CD4-positive, alpha-beta T cell treated with Interleukin-15 for 1 hour (primary cell): ENCODE results near the gene GAS7.

Source experiments
- DNase-seq: peaks from one replicate; pipeline ENCODE4 v3.0.0-alpha.2; 2020

The GAS7 gene

DNA sequence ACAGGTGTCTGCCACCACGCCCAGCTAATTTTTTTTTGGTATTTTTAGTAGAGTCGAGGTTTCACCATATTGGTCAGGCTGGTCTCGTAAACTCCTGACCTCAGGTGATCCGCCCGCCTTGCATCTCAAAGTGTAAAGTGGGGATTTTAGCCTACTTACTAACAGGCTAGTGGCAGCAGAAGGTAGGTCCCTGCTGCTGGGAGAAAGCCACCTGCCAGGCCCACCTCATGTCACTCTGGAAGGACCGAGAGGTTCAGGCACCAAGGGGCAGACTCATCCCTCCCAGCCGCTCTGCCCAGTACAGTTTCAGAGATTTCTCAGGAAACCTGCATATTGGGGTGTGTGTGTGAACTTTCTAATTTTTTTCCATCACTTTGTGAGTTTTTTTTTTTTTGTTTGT lies 291.3 kb downstream of the GAS7 start:
- DNase-seq = no peak

GRCh38 chr17:9906616-9907015 lies 291.8 kb downstream of the GAS7 start:
- no peak for DNase-seq

- DNase-seq = no peak
Measured at GRCh38 chr17:9905902-9906301, 292.5 kb downstream of the GAS7 start.

GRCh38 chr17:9905078-9905415 lies 293.4 kb downstream of the GAS7 start, which contains the start of gene RCVRN:
RCVRN (minus strand) TSS chr17:9905271; CDS start chr17:9905180, 91 bp downstream.
- DNase-seq = no peak

GRCh38 chr17:9904277-9905077 lies 293.9 kb downstream of the GAS7 start:
- no peak for DNase-seq

DNA sequence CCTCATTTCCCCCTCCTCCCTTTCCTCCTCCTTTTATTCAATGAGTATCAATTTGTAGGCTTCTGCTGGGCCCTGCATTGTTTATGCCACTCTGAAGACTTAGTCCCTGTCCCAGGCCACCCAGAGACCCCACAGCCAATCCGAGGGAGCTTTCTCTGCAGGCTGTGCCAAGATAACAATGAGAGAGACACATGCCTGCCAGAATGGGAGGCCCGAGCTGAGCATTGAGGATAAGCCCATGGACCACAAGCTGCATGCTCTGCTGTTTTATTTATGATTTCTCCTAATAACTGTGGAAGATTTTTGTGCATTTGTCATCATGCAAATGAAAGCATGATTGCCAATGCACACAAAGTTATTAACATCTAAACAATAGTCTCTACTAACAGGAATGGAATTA lies 296.3 kb downstream of the GAS7 start:
- DNase-seq = no peak

GRCh38 chr17:9900784-9901183 lies 297.6 kb downstream of the GAS7 start:
- no peak for DNase-seq

DNA sequence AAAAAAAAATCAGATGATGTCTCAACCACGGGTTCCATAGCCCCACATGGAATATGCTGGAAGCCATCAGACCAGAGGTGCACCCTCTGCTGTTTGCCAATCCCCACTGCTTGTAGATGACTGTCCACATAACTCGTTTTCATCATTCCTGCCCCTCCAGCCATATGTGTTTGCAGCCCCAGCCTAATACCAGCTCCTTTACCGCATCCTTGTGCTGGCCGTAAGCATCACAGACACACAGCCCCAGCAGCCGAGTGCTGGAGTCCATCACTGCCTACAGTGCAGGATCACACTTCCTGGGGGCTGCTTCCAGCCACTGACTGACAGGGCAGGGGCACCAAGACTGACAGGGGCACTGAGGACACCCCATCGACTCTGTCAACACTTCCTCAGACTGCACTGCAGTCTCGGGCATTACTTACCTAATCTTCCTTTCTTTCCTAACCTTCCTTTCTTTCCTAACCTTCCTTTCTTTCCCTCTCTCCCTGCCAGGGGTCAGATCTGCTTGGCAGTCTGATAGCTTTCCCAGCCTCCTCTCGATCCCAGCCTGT lies 298.3 kb downstream of the GAS7 start:
- no peak for DNase-seq

DNA sequence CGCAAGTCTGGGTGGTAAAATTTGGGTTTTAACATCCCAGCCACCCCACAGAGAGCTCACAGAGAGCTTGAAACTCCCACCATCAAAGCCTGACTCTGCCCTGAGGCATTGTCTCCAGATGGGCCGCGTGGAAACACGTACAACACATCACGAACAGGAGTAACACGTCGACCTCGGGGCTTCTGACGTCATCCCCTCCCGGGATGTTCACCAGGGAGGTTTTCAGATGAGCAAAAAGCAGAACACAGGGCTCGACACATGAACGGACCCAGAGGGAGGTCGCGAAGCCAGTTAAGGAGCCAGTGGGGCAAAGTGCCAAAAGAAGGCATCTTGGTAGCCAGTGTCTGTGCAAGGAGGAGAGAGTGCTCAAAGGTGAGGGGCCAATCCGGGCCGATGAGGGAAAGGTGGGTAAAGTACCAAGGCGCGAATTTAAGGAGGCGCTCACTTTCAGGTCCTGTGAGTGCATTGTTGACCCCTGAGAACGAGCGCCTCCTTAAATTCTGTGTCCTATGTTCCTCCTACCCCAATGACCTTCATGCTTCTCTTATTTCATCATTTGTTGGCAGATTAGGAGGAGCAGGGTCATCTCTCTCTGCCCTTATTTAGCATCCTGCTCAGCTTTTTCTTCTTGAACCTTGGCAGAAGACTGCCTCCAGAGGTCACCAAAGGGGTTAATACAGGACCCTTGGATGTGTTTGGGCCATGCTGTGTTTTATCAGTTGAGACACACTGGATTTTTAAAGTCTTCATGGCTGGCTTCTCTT lies 298.9 kb downstream of the GAS7 start:
- no peak for DNase-seq

DNA sequence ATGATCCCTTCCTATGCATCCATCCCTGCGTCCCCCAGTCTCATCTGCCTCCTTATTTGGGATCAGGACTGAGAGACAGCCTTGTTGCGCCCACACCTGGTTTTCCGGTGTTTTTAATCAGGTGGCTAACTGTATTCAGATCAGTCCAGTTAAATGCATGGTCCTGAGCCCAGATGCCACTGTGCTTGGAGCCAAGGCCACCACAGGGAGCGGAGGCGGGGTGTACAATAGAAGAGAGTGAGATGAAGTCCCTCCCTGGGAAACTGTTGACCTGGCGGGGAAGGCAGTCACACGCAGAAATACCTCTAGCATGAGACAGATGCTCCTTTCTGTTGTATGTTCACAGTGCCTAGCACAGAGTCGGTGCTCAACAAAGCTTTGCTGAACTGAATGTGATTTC lies 299.6 kb downstream of the GAS7 start:
- no peak for DNase-seq

DNA sequence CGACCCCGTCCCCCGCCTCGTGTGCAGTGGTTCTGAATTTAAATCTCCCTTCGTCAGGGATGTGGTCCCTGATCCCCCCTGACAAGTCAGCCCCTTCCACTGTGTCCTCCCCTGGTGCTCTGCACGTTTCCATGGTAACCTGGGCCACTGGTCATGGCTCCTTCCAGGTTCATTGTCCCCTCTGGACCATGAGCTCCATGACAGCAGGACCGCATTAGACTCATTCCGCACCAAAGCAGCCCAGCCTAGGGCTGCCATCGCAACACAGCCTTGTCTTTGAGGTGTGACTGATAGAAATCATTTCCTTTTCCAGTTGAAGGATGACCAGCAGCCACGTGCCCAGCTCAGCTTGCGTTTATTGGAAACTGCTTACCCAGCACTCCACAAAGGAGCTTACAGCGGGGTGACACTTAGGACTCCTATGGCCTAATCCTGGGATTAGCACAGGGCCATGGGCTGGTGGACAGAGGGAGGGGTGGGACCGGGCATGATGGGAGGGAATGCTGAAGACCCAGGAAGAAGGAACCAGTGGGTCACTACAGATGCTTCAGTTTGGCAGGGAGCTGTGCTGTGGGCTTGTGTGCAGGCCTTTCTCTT lies 300.9 kb downstream of the GAS7 start:
- DNase-seq = no peak

- no peak for DNase-seq
Measured at GRCh38 chr17:9895923-9896322, 302.5 kb downstream of the GAS7 start.

DNA sequence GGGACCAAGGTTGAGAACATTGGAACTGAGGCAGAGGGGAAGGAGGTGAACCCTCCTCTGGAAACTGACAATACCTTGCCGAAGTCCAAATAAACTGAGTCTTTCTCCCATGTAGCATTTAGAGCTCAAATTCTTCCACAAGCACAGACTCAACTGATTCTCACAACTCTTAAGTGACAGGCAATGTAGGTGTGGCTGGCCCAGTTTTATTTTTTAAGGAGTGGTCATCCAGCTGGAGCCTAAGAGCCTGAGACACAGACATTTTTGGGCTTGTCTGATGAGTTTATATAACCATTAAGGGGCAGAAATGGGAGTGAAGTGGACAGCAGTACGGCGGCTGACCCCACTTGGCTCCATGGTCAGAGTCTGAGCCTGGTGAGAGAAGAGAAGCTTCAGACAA lies 304.2 kb downstream of the GAS7 start:
- no peak for DNase-seq

DNA sequence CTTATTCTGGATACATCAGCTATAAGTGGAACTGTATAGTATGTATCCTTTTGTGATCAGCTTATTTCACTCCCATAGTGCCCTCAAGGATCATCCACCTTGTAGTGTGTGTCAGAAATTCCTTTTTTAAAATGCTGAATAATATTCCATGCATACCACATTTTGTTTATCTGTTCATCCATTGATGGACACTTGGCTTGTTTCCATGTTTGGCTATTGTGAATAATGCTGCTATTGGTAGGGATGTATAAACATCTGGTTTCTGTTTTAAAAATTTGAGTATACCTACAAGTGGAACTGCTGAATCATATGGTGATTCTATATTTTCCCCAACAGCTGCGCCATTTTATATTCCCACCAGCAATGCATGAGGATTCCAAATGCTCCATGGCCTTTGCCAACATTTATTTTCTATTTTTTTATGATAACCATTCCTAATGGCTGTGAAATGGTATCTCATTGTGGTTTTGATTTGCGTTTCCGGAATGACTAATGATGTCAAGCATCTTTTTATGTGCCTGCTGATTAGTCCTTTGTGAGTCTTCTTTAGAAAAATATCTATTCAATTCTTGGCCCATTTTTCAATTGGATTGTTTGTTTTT lies 304.9 kb downstream of the GAS7 start:
- DNase-seq = no peak

GRCh38 chr17:9890124-9890523 lies 308.3 kb downstream of the GAS7 start:
- DNase-seq = no peak

GRCh38 chr17:9887508-9887907 lies 310.9 kb downstream of the GAS7 start:
- DNase-seq = no peak

DNA sequence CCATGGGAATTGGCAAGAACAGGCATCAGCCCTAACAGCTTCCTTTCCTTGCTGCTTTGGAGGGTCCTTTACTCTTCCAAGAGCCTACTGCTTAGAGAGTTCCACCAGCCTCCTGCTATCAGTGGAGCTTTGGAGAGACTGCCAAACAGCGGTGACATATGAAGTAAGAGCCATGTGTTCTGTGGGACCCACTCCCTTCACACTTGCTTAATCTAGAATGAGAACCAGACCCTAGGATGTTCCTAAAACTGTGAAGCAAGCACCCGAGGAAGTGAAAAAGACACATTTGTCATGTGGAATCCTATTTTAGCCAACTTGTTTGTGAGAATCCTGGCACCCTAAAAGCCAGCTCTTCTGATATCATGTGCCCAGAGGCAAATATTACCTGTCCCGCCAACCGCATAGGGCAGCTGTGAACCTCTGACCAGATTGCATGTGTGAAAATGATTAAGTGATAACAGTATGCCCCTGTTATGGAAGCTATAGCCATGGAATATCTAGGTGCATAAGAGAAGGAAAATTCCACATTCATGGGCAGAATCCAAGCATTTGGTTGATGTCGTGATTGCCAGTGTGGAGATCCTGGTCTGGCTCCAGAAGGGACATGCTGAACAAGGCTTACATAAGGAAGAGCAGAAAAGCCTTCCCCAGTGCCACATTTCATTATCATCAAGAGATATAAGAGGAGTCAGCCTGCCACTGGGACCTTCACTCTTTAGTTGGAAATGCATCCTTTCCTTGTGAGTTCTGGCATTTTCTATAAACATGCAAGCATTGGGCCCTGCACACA lies 312.1 kb downstream of the GAS7 start:
- DNase-seq = no peak

DNA sequence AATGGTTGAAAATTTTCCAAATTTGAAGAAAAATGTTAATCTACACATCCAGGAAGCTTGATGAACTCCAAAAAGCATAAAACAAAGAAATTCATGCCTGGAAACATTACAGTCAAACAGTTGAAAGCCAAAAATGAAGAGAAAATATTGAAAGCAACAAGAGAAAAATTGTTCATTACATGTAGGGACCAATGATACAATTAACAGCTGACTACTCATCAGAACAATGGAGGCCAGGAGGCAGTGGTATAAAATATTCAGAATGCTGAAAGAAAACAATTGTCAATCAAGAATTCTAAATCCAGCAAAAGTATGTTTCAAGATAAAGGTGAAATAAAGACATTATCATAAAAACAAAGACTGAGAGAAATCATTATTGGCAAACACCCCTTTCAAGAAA lies 315.0 kb downstream of the GAS7 start:
- DNase-seq = no peak

GRCh38 chr17:9880582-9880999 lies 317.8 kb downstream of the GAS7 start:
- DNase-seq = no peak

- no peak for DNase-seq
Measured at GRCh38 chr17:9878786-9879525, 319.4 kb downstream of the GAS7 start.

DNA sequence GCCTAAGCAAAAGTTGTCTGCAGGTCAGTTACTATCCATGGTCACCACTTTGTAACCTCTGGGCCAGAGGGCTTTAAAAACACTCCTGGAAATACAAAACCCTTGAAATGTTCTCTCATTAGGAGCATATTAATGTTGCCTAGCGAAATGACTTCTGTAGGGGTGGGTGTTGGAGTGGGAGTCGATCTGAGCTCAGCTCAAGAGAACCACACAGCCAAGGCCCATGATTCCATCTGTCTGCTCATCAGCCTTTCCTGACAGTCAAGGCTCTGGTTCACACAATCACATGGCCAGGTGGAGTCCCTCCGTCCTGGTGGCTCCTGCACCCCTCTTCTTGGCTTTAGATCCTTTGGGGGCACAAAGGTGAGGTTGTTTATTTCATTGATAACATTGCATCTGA lies 320.1 kb downstream of the GAS7 start:
- DNase-seq = no peak

DNA sequence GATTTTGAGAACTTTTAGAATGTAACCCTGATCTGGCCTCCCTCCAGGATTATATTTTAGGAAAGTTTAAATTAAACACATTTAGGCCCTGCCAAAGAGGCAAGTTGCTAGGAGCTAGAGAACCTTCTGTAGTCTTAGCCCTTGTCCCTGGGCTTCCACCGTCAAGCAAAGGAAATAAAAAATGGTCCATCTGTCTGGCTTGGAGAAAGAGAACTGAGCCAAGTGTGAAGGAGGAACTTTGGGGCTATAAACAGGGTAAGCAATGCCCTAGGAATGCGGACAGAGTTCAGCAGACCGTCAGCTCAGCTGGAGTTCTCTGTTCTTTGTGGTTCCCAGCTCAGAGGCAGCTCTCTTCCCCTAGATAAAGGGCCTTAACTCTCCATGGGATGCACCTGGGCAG lies 323.0 kb downstream of the GAS7 start:
- DNase-seq = no peak
